CD4-positive, CD25-positive, alpha-beta regulatory T cell (primary cell): ENCODE measurements around the gene CFAP54. TPM values are rescaled to one million over a fixed set of nuclear protein-coding genes. Genes with fewer than 3 reads are reported as not detected.
"Not testable (repeated sequence)": the region's sequence is repeated elsewhere in the genome, so short reads cannot be mapped to it uniquely, and the experiment has no call there.

Experiments
- ATAC-seq, 2 donors: fragments of 150-1000 bp; cut with Tn5 transposase; one replicate each; pipeline ENCODE4 v1.10.0; 2021; ENCODE audit warnings: low read depth in 2 of 2, moderate number of reproducible peaks in 2 of 2, moderate library complexity in 1 of 2
- DNase-seq, 3 donors: peaks; one replicate each; pipeline versions ENCODE4 v3.0.0 to v3.0.0-alpha.2; 2012 to 2022; ENCODE audit warnings: mixed read lengths in 1 of 3
- H3K27ac ChIP-seq: one replicate; pipeline ENCODE4 v1.7.0; 2013; ENCODE audit warnings: mild to moderate bottlenecking, low read length; ENCODE audit not compliant: insufficient read depth, poor library complexity, severe bottlenecking
- H3K27me3 ChIP-seq: one replicate; pipeline ENCODE4 v1.7.0; 2013; ENCODE audit warnings: low read length; ENCODE audit not compliant: control insufficient read depth, insufficient read depth
- H3K36me3 ChIP-seq: one replicate; pipeline ENCODE4 v1.7.0; 2013; ENCODE audit warnings: mild to moderate bottlenecking, low read length, moderate library complexity; ENCODE audit not compliant: control insufficient read depth, insufficient read depth
- H3K4me1 ChIP-seq: 2 replicates; pipeline ENCODE4 v1.7.0; 2013; ENCODE audit warnings: mild to moderate bottlenecking, low read length; ENCODE audit not compliant: insufficient read depth, control insufficient read depth, poor library complexity, severe bottlenecking
- H3K4me3 ChIP-seq: one replicate; pipeline ENCODE4 v1.7.0; 2013; ENCODE audit warnings: low read depth, mild to moderate bottlenecking, low read length, moderate library complexity
- H3K9me3 ChIP-seq, 2 experiments: 1 replicate in 1 of 2; 2 replicates in 1 of 2; pipeline ENCODE4 v1.7.0; 2013; ENCODE audit warnings: low read length in 2 of 2, mild to moderate bottlenecking in 1 of 2, moderate library complexity in 1 of 2; ENCODE audit not compliant: control insufficient read depth in 2 of 2
- H3K27ac Mint-ChIP-seq, 3 donors: one replicate each; pipeline ENCODE4 v1.8.0; 2020 to 2022; ENCODE audit warnings: mild to moderate bottlenecking in 3 of 3, mixed read lengths in 3 of 3, moderate library complexity in 2 of 3
- H3K27me3 Mint-ChIP-seq: one replicate; pipeline ENCODE4 v1.8.0; 2022; ENCODE audit warnings: mild to moderate bottlenecking, mixed read lengths
- H3K36me3 Mint-ChIP-seq: one replicate; pipeline ENCODE4 v1.8.0; 2020; ENCODE audit warnings: mixed read lengths
- H3K4me1 Mint-ChIP-seq, 4 donors: one replicate each; pipeline ENCODE4 v1.8.0; 2020 to 2022; ENCODE audit warnings: mixed read lengths in 4 of 4, mild to moderate bottlenecking in 1 of 4
- H3K4me3 Mint-ChIP-seq, 4 donors: one replicate each; pipeline ENCODE4 v1.8.0; 2020 to 2022; ENCODE audit warnings: mild to moderate bottlenecking in 4 of 4, mixed read lengths in 4 of 4, moderate library complexity in 3 of 4
- H3K9me3 Mint-ChIP-seq, 7 donors: one replicate each; pipeline ENCODE4 v1.8.0; 2020 to 2022; ENCODE audit warnings: mixed read lengths in 7 of 7, mild to moderate bottlenecking in 3 of 7, moderate library complexity in 2 of 7
- polyA plus RNA-seq, 4 donors: library from polyadenylated mRNA; unstranded; fragments of 300-500 nt; fragmentation: Illumina TruSeq; gene quantifications; one replicate each; pipeline ENCODE4 v1.2.3, GENCODE V29; 2021
- total RNA-seq: library from RNA; stranded (reverse); gene quantifications from one replicate; pipeline ENCODE4 v1.2.3, GENCODE V29; 2022

The CFAP54 gene
- total and polyA plus RNA-seq, 5 donors from 2014 or later: 0.07 to 0.32 (median 0.27) TPM; not detected in 2

DNA sequence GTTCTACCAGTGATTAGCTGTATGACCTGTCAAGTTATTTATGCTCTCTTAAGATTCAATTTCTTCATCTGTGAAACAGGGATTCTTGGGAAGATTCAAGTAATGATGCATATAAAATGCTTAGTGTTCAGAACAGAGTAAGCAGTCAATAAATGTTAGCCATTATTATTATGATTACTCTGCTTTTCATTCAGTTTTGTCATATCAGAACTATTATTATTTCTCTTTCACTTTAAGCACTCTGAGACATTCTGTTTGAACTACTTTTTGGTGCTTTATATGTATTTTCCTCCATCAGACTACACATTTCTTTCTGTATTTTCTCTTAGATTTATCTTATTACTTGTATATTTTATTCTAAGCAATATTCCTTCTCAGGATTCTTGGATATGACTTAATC, 81.2 kb downstream of the CFAP54 start:
- Histone ChIP-seq H3K27ac (no peak overlapping the region), H3K27me3 (peaks cover 7% of the 10 kb centered on the region), H3K9me3 (no peaks in the 10 kb centered on the region), H3K4me1 (no peaks in the 10 kb centered on the region), H3K36me3 (no peaks in the 10 kb centered on the region), H3K4me3 (peak overlapping the region; percentile 68)
- DNase-seq (peak in 1 of 3 donors; percentile 7), ATAC-seq (no peak)
- Mint-ChIP-seq H3K27ac (peak overlapping the region in 1 of 3 donors; percentile 6), H3K4me3 (peak overlapping the region in 2 of 4 donors; percentile 64 to 83), H3K27me3 (peaks cover 19% of the 10 kb centered on the region), H3K36me3 (no peaks in the 10 kb centered on the region), H3K9me3 (peaks cover 0 to 2% (median 0%) of the 10 kb centered on the region in 7 donors), H3K4me1 (peaks cover 7 to 16% (median 8%) of the 10 kb centered on the region in 4 donors)

DNA sequence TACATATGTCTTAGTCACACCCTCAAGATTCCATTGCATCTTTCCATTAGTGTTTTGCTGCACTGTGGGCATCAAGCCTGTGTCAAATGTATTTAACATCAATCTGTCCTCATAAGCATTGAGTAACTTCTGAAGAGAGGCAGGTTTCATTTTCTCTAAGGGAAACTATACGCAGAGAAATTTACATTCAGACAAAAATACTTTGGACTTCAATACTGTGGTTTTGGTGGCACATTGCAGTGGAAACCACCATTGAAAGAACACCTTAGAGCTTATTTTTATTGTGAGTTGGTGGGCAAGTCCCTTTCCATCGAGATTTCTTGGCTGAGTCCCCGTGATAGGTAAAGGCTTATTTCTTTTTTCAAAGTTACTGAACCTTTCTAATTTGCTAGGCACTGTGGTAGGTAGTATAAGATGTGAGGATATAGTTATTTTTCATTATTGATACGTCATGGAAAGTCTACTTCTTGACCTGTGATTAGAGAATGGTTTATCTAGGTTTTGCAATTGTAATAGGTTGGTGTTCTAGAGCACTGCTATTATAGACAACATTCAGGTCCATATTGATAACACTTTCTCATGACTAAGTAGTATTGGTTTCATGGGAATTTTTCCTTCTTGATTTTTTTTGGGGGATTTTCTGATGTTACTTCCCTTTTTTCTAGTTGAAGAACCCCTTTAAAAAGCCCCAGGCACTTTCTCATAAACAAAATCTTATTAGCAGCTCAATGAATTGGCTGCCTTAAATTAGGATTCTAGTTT, 81.9 kb downstream of the CFAP54 start:
- no peaks in the 10 kb centered on the region for H3K9me3 ChIP-seq
- H3K9me3 Mint-ChIP-seq: peaks cover 0 to 2% (median 0%) of the 10 kb centered on the region in 7 donors
- H3K4me3 Mint-ChIP-seq: peak overlapping the region in 3 of 4 donors; percentile 35 to 83 (median 64)
- no peaks in the 10 kb centered on the region for H3K36me3 Mint-ChIP-seq
- no peaks in the 10 kb centered on the region for H3K4me1 ChIP-seq
- no peaks in the 10 kb centered on the region for H3K36me3 ChIP-seq
- H3K4me1 Mint-ChIP-seq: peaks cover 7 to 16% (median 8%) of the 10 kb centered on the region in 4 donors
- H3K27ac ChIP-seq: no peak overlapping the region
- DNase-seq (peak in 2 of 3 donors; percentile 10 to 39), ATAC-seq (peak in 1 of 2 donors; percentile 37)
- peaks cover 12% of the 10 kb centered on the region for H3K27me3 Mint-ChIP-seq
- peak overlapping the region; percentile 68 for H3K4me3 ChIP-seq
- peak overlapping the region in 2 of 3 donors; percentile 6 to 15 for H3K27ac Mint-ChIP-seq
- H3K27me3 ChIP-seq: peaks cover 4% of the 10 kb centered on the region

DNA sequence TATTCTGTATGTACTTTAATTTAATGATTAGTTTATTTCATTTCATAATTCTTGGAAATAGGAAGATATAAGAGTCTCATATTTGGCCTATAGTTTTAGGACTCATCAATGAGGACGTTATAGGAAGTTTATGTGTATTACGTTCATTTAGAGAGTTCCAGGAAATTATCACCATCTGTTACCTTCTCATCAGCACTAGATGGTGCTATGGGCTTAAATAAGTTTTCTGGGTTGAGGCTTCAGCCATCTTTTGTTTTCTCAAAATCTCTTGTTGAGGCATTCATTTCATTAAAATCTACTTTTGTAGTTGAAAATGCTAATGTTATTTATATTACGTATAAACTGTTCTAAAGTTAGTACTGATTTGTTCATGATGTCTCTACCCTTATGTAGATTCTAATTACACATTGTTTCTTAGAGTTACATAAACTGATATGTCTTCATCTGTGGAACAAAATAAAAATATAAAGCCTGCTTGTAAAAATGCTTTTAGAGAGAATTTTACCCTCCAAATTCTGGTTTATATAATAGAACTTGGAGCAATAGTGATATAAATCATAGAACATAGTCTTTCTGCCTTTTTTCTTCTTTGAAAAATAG, 89.2 kb downstream of the CFAP54 start:
- no peak overlapping the region for H3K4me3 ChIP-seq
- Mint-ChIP-seq H3K9me3 (no peaks in the 10 kb centered on the region), H3K27ac (no peak overlapping the region), H3K27me3 (peaks cover 17% of the 10 kb centered on the region), H3K4me1 (no peaks in the 10 kb centered on the region), H3K36me3 (no peaks in the 10 kb centered on the region), H3K4me3 (no peak overlapping the region)
- no peaks in the 10 kb centered on the region for H3K9me3 ChIP-seq
- no peaks in the 10 kb centered on the region for H3K36me3 ChIP-seq
- DNase-seq (peak in 2 of 3 donors; percentile 55 to 65), ATAC-seq (peak; percentile 60 to 64)
- H3K27me3 ChIP-seq: peaks cover 7% of the 10 kb centered on the region
- H3K4me1 ChIP-seq: no peaks in the 10 kb centered on the region
- H3K27ac ChIP-seq: no peak overlapping the region

DNA sequence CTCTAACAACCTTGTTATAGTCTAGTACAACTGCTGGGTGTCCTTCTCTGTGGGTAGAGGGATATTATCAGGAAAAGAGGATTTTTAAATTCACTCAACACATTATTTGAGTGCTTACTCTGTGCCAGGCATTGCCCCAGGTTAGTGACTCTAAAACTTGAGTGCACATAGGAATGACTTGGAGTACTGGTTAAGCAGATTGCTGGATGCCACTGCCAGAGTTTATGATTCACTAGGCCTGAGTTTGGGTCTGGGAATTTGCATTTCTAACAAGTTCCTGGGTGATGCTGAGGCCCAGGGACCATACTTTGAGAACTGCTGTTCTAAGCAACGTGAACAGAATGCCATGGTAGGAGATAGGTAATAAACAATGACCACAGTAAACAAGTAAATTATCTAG, 96.6 kb downstream of the CFAP54 start:
- Histone ChIP-seq H3K27me3 (peaks cover 6% of the 10 kb centered on the region), H3K27ac (no peak overlapping the region), H3K4me1 (no peaks in the 10 kb centered on the region), H3K9me3 (no peaks in the 10 kb centered on the region), H3K4me3 (no peak overlapping the region), H3K36me3 (no peaks in the 10 kb centered on the region)
- Mint-ChIP-seq H3K9me3 (peaks cover 0 to 3% (median 0%) of the 10 kb centered on the region in 7 donors), H3K36me3 (no peaks in the 10 kb centered on the region), H3K4me1 (peaks cover 0 to 2% (median 0%) of the 10 kb centered on the region in 4 donors), H3K27me3 (peaks cover 16% of the 10 kb centered on the region), H3K4me3 (no peak overlapping the region), H3K27ac (no peak overlapping the region)
- DNase-seq (no peak), ATAC-seq (no peak)

DNA sequence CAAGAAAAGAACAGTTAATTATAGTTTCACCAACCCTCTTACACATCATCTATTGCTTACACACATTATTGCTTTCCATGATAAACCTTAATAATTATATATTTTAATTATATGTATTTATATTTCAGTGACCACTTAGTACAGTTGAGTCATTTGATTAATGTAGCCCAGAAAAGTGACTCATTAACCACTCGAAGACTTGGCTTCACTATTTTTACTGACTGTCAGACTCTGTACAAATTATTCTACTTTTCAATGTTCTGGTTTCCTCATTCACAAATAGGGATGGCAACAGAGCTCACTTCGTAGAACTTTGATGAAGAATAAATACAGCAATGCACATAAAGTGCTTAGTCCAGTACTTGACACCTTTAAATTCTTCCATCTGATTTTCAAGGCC, 98.3 kb downstream of the CFAP54 start:
- H3K9me3 ChIP-seq: no peaks in the 10 kb centered on the region
- no peaks in the 10 kb centered on the region for H3K4me1 ChIP-seq
- H3K9me3 Mint-ChIP-seq: peaks cover 0 to 3% (median 0%) of the 10 kb centered on the region in 7 donors
- peaks cover 12% of the 10 kb centered on the region for H3K27me3 Mint-ChIP-seq
- H3K4me1 Mint-ChIP-seq: peaks cover 0 to 2% (median 0%) of the 10 kb centered on the region in 4 donors
- ATAC-seq (no peak), DNase-seq (no peak)
- H3K4me3 Mint-ChIP-seq: no peak overlapping the region
- H3K27me3 ChIP-seq: peaks cover 6% of the 10 kb centered on the region
- no peaks in the 10 kb centered on the region for H3K36me3 Mint-ChIP-seq
- H3K27ac Mint-ChIP-seq: no peak overlapping the region
- no peak overlapping the region for H3K4me3 ChIP-seq
- H3K27ac ChIP-seq: no peak overlapping the region
- H3K36me3 ChIP-seq: no peaks in the 10 kb centered on the region

DNA sequence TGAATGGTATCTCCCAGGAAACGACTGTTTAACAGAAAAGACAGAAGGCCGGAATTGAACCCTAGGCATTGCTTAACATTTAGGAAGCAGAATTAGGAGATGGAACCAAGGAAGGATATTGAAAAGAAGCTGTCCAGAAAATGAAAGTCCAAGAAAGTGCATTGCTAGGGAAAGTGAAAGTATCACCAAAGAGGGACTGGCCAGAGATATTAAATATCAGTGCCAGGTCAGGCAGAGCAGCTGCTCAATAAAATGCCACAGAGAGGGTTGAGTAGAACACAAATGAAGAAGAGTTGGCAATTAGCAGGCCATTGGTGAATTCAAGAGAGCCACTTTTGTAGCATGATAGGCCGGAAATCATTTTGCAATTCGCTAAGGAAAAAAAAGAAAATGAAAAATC, 101.6 kb downstream of the CFAP54 start:
- H3K27ac Mint-ChIP-seq: no peak overlapping the region
- DNase-seq: no peak

DNA sequence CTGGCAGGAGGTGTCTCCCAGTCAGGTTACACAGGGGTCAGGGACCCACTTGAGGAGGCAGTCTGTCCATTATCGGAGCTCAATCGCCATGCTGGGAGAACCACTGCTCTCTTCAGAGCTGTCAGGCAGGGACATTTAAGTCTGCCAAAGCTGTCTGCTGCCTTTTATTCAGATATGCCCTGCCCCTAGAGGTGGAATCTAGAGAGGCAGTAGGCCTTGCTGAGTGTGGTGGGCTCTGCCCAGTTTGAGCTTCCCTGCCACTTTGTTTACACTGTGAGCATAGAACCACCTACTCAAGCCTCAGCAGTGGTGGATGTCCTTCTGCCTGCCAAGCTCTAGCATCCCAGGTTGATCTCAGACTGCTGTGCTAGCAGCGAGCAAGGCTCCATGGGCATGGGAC, 115.0 kb downstream of the CFAP54 start:
- not testable (repeated sequence) for H3K27ac Mint-ChIP-seq, H3K4me1 Mint-ChIP-seq, DNase-seq, H3K4me3 Mint-ChIP-seq, H3K4me1 ChIP-seq, H3K4me3 ChIP-seq, H3K36me3 ChIP-seq, H3K27ac ChIP-seq, H3K9me3 Mint-ChIP-seq, ATAC-seq, H3K9me3 ChIP-seq, H3K36me3 Mint-ChIP-seq
- H3K27me3 ChIP-seq: peaks cover 11% of the 10 kb centered on the region
- H3K27me3 Mint-ChIP-seq: peaks cover 25% of the 10 kb centered on the region

More for the DNA sequence above, 101.6 kb downstream of the CFAP54 start:
- H3K27ac ChIP-seq: no peak overlapping the region
- no peaks in the 10 kb centered on the region for H3K36me3 ChIP-seq
- H3K4me3 Mint-ChIP-seq: no peak overlapping the region
- H3K27me3 ChIP-seq: peaks cover 12% of the 10 kb centered on the region
- H3K9me3 Mint-ChIP-seq: peaks cover 0 to 3% (median 0%) of the 10 kb centered on the region in 7 donors
- no peaks in the 10 kb centered on the region for H3K9me3 ChIP-seq
- no peaks in the 10 kb centered on the region for H3K4me1 ChIP-seq
- no peak for ATAC-seq
- H3K4me3 ChIP-seq: no peak overlapping the region
- H3K36me3 Mint-ChIP-seq: no peaks in the 10 kb centered on the region
- peaks cover 16% of the 10 kb centered on the region for H3K27me3 Mint-ChIP-seq
- peaks cover 0 to 2% (median 0%) of the 10 kb centered on the region in 4 donors for H3K4me1 Mint-ChIP-seq
